GM23338 (cell line): ENCODE measurements around the gene KNG1.

ENCODE experiments used
- CREB1 ChIP-seq: fragments of 250-450 bp; sonication (Bioruptor Pico); IDR thresholded peaks from 2 replicates; pipeline ENCODE4 v1.5.0; 2020; ENCODE audit warnings: low read depth, mild to moderate bottlenecking, moderate library complexity
- EZH2phosphoT487 ChIP-seq: fragments of 200-600 bp; sonication (generic); IDR thresholded peaks from one replicate; pipeline ENCODE4 v1.8.1; 2018; ENCODE audit warnings: antibody characterized with exemption; ENCODE audit not compliant: unreplicated experiment
- POLR2AphosphoS5 ChIP-seq: IDR thresholded peaks from 2 replicates; pipeline ENCODE4 v1.6.1; 2016; ENCODE audit warnings: antibody characterized with exemption, low read depth
- ZNF114 ChIP-seq: fragments of 250-450 bp; sonication (Bioruptor Pico); IDR thresholded peaks from 2 replicates; pipeline ENCODE4 v1.5.0; 2020; ENCODE audit warnings: mild to moderate bottlenecking, moderate library complexity
- TF ChIP-seq, protein P1 (sequence below), 2 experiments: fragments of 200-600 bp in 1 of 2; sonication (generic) in 1 of 2; conservative IDR thresholded peaks; 2 replicates each; pipeline versions ENCODE4 v1.5.1 to v1.6.1; 2016 to 2017; ENCODE audit warnings: antibody characterized with exemption in 2 of 2, low read depth in 2 of 2, mild to moderate bottlenecking in 2 of 2, moderate library complexity in 1 of 2

DNA sequence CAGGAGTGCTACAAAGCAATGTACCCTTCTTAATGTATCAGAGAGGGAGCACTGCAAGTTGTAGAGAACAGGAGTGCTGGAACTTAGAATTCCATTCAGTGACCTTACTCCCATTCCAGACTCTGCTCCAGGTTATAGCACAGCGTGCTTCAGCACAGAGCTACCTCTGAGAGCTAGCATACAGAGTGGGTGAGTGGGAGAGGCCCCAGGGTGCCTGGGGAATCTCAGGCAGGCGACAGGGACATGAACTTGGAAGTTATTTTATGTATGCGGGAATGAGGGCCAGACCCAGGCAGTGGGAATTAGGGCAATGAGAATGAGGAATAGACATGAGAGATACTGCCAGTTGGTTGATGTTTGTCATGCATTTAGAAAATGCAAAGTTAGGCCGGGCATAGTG, 3.7 kb upstream of the KNG1 start:
- TF ChIP-seq EZH2phosphoT487 (no peak), CREB1 (CRISPR knock-in tag) (no peak), POLR2AphosphoS5 (no peak), ZNF114 (CRISPR knock-in tag) (no peak)
- TF ChIP-seq, protein P1, sequence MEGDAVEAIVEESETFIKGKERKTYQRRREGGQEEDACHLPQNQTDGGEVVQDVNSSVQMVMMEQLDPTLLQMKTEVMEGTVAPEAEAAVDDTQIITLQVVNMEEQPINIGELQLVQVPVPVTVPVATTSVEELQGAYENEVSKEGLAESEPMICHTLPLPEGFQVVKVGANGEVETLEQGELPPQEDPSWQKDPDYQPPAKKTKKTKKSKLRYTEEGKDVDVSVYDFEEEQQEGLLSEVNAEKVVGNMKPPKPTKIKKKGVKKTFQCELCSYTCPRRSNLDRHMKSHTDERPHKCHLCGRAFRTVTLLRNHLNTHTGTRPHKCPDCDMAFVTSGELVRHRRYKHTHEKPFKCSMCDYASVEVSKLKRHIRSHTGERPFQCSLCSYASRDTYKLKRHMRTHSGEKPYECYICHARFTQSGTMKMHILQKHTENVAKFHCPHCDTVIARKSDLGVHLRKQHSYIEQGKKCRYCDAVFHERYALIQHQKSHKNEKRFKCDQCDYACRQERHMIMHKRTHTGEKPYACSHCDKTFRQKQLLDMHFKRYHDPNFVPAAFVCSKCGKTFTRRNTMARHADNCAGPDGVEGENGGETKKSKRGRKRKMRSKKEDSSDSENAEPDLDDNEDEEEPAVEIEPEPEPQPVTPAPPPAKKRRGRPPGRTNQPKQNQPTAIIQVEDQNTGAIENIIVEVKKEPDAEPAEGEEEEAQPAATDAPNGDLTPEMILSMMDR (conservative IDR thresholded peaks at IDR 0.05; ENCODE audit: low read depth in 2 of 2), result no peak
